ENCODE data around the gene ATP2C2. TPM values are rescaled to one million over a fixed set of nuclear protein-coding genes. Genes with fewer than 3 reads are reported as not detected.

Gene ATP2C2
- total RNA-seq, 6 donors from 2014 or later: 36.6 to 153 (median 61.5) TPM

DNA sequence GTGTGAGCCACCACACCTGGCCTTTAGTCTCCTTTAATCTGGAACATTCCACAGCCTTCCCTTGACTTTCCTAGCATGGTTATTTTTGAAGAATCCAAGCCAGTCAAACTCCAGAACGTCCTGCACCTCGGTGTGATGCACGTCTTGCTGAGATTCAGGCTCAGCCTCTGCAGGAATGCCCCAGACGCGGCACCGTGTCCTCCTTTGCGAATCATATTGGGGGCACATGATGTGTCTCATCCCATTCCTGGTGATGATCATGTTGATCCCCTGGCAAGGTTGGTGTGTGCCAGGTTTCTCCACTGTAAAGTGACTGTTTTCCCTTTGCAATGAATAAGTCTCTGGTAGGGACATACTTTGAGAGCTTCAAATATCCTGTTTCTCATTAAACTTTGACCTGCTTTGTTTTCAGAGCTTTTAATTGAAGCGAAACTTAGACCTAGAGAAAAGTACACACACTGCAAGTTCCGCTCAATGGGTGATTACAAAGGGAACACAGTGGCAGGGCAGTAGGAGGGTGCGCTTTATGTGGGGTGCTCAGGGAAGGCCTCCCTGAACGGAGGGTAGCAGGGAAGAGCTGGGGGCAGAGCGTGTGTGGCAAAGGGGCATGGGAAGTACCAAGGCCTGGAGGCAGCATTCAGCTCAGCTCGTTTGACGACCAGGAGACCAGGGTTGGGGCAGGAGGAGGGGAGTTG is 9.6 kb upstream of the ATP2C2 start:
- ATAC-seq (ENCODE audit: low FRiP score in 2 of 2): no peak
- H3K36me3 ChIP-seq: no peaks in the 10 kb centered on the region
- no peak for DNase-seq
- H3K27ac ChIP-seq: no peak overlapping the region
- no peaks in the 10 kb centered on the region for H3K27me3 ChIP-seq
- no peak overlapping the region for H3K4me3 ChIP-seq
- H3K9me3 ChIP-seq: no peaks in the 10 kb centered on the region
- TF ChIP-seq POLR2A (IDR thresholded peaks at IDR 0.05): no peak
- WGBS, 2 donors: 86 to 87% methylated on average over 14 of the region's 14 CpGs
- peaks cover 0 to 15% (median 7%) of the 10 kb centered on the region in 4 donors for H3K4me1 ChIP-seq

DNA sequence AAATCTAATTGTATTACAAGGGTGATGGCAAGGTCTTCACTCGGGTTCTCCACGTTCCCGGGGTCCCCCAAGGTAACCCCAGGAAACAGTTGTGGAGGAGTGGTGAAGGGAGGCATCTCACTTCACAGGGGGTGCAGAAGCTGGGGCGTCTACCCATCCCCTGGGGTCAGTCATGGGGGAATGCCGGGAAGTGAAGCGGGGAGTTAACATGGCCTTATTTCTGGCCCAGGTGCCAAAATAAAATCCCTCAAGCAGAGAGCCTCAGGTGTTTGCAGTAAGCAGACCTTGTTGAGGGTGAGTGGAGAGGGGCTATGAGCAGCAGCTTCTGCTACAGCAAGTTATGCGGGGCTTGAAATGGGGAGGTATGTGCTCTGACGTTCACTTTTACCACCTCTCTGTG is 9.0 kb upstream of the ATP2C2 start:
- Histone ChIP-seq H3K36me3 (no peaks in the 10 kb centered on the region), H3K27me3 (no peaks in the 10 kb centered on the region), H3K4me1 (peaks cover 0 to 15% (median 7%) of the 10 kb centered on the region in 4 donors), H3K4me3 (no peak overlapping the region), H3K27ac (no peak overlapping the region), H3K9me3 (no peaks in the 10 kb centered on the region)
- TF ChIP-seq POLR2A (IDR thresholded peaks at IDR 0.05) (no peak), EP300 (IDR thresholded peaks at IDR 0.05) (no peak), POLR2AphosphoS5 (IDR thresholded peaks at IDR 0.05) (no peak)
- TF ChIP-seq, protein P1, sequence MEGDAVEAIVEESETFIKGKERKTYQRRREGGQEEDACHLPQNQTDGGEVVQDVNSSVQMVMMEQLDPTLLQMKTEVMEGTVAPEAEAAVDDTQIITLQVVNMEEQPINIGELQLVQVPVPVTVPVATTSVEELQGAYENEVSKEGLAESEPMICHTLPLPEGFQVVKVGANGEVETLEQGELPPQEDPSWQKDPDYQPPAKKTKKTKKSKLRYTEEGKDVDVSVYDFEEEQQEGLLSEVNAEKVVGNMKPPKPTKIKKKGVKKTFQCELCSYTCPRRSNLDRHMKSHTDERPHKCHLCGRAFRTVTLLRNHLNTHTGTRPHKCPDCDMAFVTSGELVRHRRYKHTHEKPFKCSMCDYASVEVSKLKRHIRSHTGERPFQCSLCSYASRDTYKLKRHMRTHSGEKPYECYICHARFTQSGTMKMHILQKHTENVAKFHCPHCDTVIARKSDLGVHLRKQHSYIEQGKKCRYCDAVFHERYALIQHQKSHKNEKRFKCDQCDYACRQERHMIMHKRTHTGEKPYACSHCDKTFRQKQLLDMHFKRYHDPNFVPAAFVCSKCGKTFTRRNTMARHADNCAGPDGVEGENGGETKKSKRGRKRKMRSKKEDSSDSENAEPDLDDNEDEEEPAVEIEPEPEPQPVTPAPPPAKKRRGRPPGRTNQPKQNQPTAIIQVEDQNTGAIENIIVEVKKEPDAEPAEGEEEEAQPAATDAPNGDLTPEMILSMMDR (IDR thresholded peaks at IDR 0.05): no peak
- DNase-seq (no peak), ATAC-seq (ENCODE audit: low FRiP score in 2 of 2) (no peak)
- 81 to 86% methylated on average over 6 to 7 of the region's 8 CpGs for WGBS, 2 donors

DNA sequence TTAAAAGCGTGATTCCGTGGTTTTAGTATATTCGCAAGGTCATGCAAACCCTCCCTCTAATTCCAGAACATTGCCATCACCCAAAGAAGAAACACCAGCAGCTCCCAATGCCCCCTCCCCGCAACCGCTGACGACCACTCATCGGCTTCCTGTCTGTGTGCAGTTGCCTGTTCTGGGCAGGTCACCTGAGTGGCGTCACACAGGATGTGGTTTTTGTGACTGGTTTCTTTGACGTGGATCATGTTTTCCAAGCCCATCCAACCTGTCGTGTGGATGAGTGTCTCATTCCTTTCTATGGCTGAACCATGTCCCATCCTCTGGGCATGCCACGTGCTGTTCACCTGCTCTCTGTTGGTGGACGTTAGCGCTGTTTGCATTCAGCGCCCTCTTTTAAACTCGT is 8.2 kb upstream of the ATP2C2 start:
- Histone ChIP-seq H3K27ac (no peak overlapping the region), H3K27me3 (no peaks in the 10 kb centered on the region), H3K4me1 (peaks cover 0 to 15% (median 7%) of the 10 kb centered on the region in 4 donors), H3K4me3 (no peak overlapping the region), H3K9me3 (no peaks in the 10 kb centered on the region), H3K36me3 (no peaks in the 10 kb centered on the region)
- TF ChIP-seq POLR2AphosphoS5 (IDR thresholded peaks at IDR 0.05): no peak
- TF ChIP-seq, protein P1 (IDR thresholded peaks at IDR 0.05): no peak
- TF ChIP-seq POLR2A (IDR thresholded peaks at IDR 0.05): no peak
- no peak for TF ChIP-seq EP300 (IDR thresholded peaks at IDR 0.05)
- ATAC-seq (ENCODE audit: low FRiP score in 2 of 2): no peak
- WGBS, 2 donors: 72 to 77% methylated on average over 15 of the region's 15 CpGs
- no peak for DNase-seq

DNA sequence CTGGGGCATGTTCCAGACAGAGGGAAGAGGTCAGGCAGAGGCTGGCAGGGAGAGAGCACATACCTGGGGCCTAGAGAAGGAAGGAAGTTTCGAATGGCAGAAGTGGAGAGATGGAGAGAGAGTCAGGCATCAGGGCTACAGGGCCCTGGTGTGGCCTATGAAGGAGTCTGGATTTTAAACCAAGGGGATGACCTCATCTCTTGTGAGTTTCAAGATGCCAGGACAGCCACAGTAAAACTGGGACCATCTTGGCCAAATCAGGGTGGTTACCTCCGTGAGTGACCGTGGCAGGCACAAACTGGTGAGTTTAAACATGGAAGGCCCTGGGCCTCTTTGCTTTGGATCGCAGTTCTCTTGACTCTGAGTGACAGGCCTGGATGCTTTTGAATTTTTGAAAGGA is 7.6 kb upstream of the ATP2C2 start:
- no peak overlapping the region for H3K27ac ChIP-seq
- no peaks in the 10 kb centered on the region for H3K9me3 ChIP-seq
- DNase-seq: no peak
- WGBS, 2 donors: 71 to 92% methylated on average over 4 of the region's 4 CpGs
- ATAC-seq (ENCODE audit: low FRiP score in 2 of 2): no peak
- no peak overlapping the region for H3K4me3 ChIP-seq
- no peaks in the 10 kb centered on the region for H3K36me3 ChIP-seq
- peaks cover 0 to 15% (median 7%) of the 10 kb centered on the region in 4 donors for H3K4me1 ChIP-seq
- no peak for TF ChIP-seq POLR2AphosphoS5 (IDR thresholded peaks at IDR 0.05)
- TF ChIP-seq, protein P1 (IDR thresholded peaks at IDR 0.05): no peak
- TF ChIP-seq EP300 (IDR thresholded peaks at IDR 0.05): no peak
- no peak for TF ChIP-seq POLR2A (IDR thresholded peaks at IDR 0.05)
- no peaks in the 10 kb centered on the region for H3K27me3 ChIP-seq

DNA sequence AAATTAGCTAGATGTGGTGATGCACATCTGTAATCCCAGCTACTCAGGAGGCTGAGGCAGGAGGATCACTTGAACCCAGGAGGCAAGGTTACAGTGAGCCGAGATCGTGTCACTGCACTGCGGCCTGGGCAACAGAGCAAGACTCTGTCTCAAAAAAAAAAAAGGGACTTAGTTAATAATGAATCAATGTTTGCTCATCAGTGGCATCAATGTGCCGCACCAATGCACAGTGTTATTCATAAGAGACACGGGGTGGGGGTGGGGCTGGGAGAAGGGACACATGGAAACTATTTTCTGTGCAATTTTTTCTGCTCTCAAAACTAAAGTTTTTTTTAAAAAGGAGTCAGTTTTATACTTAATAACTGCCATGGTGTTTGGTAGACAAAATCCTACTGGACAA is 6.8 kb upstream of the ATP2C2 start:
- WGBS, 2 donors: 78 to 91% methylated on average over 5 of the region's 5 CpGs
- TF ChIP-seq POLR2A (IDR thresholded peaks at IDR 0.05): no peak
- TF ChIP-seq, protein P1 (IDR thresholded peaks at IDR 0.05): no peak
- TF ChIP-seq POLR2AphosphoS5 (IDR thresholded peaks at IDR 0.05): no peak
- TF ChIP-seq EP300 (IDR thresholded peaks at IDR 0.05): no peak
- ATAC-seq (ENCODE audit: low FRiP score in 2 of 2) (no peak), DNase-seq (no peak)
- H3K27ac ChIP-seq: no peak overlapping the region
- no peaks in the 10 kb centered on the region for H3K27me3 ChIP-seq
- H3K4me3 ChIP-seq: no peak overlapping the region
- no peaks in the 10 kb centered on the region for H3K36me3 ChIP-seq
- H3K9me3 ChIP-seq: no peaks in the 10 kb centered on the region
- H3K4me1 ChIP-seq: peaks cover 0 to 12% (median 4%) of the 10 kb centered on the region in 4 donors
